HEK293T (cell line): ENCODE results near the gene PLLP.

Source experiments
- FOXA1 ChIP-seq: fragments of 450-650 bp; IDR thresholded peaks from 2 replicates; pipeline ENCODE4 v1.6.1; 2016; ENCODE audit warnings: mild to moderate bottlenecking
- NFRKB ChIP-seq: fragments of 450-650 bp; IDR thresholded peaks from 2 replicates; pipeline ENCODE4 v1.6.1; 2016; ENCODE audit warnings: mild to moderate bottlenecking, moderate library complexity
- SUZ12 ChIP-seq: fragments of 450-650 bp; IDR thresholded peaks from 2 replicates; pipeline ENCODE4 v1.6.1; 2016; ENCODE audit warnings: mild to moderate bottlenecking
- TARDBP ChIP-seq: fragments of 450-650 bp; IDR thresholded peaks from 2 replicates; pipeline ENCODE4 v1.6.1; 2016
- ZNF384 ChIP-seq: fragments of 450-650 bp; IDR thresholded peaks from 2 replicates; pipeline ENCODE4 v1.6.1; 2016

DNA sequence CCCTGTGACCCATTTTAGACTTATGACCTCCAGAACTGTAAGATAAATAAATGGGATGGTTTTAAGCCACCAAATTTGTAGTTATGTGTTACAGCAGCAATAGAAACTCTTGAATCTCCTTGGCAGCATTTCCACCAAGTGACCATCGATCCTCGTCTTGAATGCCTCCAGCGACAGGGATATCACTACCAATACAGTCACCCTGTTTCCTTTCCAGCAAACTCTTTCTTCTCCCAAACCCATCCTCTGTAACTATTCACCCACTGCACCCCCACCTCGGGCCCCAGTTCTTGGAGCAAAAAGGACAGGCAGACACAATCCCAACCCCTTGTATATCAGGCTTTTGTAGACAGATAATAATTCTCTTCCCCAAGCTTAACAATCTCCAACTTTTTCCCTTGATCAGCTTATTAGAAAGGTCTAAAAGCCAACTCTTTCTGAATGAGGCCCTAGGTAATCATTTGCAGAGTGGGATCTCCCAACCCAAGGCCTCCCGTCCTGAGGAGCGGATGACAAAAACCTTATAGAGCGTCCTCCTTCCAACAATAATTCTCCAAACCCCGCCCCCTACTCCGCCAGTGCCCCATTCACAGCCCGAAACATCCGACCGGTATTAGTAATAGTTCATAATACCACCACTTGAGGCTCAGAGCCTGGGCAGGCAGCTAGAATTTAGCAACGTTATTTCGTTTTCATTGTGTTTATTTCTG, 14.7 kb upstream of the PLLP start:
- TF ChIP-seq SUZ12 (no peak), FOXA1 (no peak), TARDBP (no peak), ZNF384 (no peak), NFRKB (no peak)
